Neural crest cell (in vitro differentiated cells): ENCODE measurements around the gene MARCHF5. TPM values are rescaled to one million over a fixed set of nuclear protein-coding genes. Genes with fewer than 3 reads are reported as not detected.
"Not testable (repeated sequence)": the region's sequence is repeated elsewhere in the genome, so short reads cannot be mapped to it uniquely, and the experiment has no call there.

Source experiments
- DNase-seq: peaks from one replicate; pipeline ENCODE4 v3.0.0; 2021; ENCODE audit warnings: low read depth, mixed read lengths, low spot score
- H3K27ac Mint-ChIP-seq: one replicate; pipeline ENCODE4 v1.8.0; 2021; ENCODE audit warnings: mild to moderate bottlenecking, mixed read lengths; ENCODE audit not compliant: unreplicated experiment
- H3K27me3 Mint-ChIP-seq: 2 replicates; pipeline ENCODE4 v1.8.0; 2021; ENCODE audit warnings: low read depth, mild to moderate bottlenecking, mixed read lengths
- H3K36me3 Mint-ChIP-seq: 2 replicates; pipeline ENCODE4 v1.8.0; 2021; ENCODE audit warnings: low read depth, mild to moderate bottlenecking, mixed read lengths
- H3K4me1 Mint-ChIP-seq: 2 replicates; pipeline ENCODE4 v1.8.0; 2021; ENCODE audit warnings: mixed read lengths
- H3K4me3 Mint-ChIP-seq: one replicate; pipeline ENCODE4 v1.8.0; 2021; ENCODE audit warnings: mild to moderate bottlenecking, mixed read lengths
- H3K9me3 Mint-ChIP-seq: 2 replicates; pipeline ENCODE4 v1.8.0; 2021; ENCODE audit warnings: mixed read lengths
- total RNA-seq: library from RNA; stranded (reverse); gene quantifications from 2 replicates; pipeline ENCODE4 v1.2.1, GENCODE V29; 2021
- TF ChIP-seq, protein P1 (sequence below): fragments of 200-600 bp; sonication (generic); conservative IDR thresholded peaks from 2 replicates; pipeline ENCODE4 v1.5.0; 2021; ENCODE audit warnings: antibody characterized with exemption, mild to moderate bottlenecking

MARCHF5 gene
- total RNA-seq, 1 donor from 2014 or later, result 56.2 TPM

DNA sequence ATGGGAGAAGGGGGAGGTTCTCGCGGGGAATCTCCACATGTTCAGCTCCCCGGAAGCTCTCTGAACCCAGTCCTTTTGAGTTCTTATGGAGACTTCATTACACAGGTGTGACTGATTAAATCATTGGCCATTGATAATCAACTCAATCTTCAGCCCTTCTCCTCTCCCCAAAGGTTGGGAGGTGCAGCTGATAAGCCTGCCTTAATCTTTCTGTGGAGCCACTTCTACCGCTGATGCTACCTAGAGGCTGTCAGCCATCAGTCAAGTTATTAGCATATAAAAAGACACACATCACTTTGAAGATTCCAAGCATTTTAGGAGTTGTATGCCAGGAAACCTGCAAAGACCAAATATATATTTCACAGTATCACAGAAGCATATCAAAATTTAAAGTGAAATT, 91.7 kb downstream of the MARCHF5 start:
- H3K36me3 Mint-ChIP-seq, result no peaks in the 10 kb centered on the region
- no peak for DNase-seq
- no peak overlapping the region for H3K27ac Mint-ChIP-seq

DNA sequence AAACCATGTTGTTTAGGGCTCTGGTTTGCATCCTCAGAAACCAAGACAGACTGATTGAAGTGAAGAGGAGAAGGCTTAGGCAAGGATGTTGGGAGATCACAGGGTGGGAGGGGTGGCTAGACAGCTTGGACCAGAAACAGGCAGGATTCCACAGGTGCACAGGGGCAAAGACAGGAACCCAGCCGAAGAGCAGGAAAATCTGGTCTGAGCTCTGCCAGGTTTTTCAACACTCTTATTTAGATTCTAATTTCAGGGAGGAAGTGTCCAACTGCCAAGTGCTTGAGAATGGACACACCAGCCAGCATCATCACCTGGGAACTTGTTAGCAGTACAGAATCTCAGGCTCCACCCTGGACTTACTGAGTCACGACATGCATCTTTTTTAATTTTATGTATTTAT, 93.8 kb downstream of the MARCHF5 start:
- Mint-ChIP-seq H3K27ac (no peak overlapping the region), H3K4me3 (no peak overlapping the region)

More for the DNA sequence above, 91.7 kb downstream of the MARCHF5 start:
- peaks cover 24% of the 10 kb centered on the region for H3K27me3 Mint-ChIP-seq
- TF ChIP-seq, protein P1, sequence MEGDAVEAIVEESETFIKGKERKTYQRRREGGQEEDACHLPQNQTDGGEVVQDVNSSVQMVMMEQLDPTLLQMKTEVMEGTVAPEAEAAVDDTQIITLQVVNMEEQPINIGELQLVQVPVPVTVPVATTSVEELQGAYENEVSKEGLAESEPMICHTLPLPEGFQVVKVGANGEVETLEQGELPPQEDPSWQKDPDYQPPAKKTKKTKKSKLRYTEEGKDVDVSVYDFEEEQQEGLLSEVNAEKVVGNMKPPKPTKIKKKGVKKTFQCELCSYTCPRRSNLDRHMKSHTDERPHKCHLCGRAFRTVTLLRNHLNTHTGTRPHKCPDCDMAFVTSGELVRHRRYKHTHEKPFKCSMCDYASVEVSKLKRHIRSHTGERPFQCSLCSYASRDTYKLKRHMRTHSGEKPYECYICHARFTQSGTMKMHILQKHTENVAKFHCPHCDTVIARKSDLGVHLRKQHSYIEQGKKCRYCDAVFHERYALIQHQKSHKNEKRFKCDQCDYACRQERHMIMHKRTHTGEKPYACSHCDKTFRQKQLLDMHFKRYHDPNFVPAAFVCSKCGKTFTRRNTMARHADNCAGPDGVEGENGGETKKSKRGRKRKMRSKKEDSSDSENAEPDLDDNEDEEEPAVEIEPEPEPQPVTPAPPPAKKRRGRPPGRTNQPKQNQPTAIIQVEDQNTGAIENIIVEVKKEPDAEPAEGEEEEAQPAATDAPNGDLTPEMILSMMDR, result no peak
- H3K9me3 Mint-ChIP-seq, result peaks cover 4% of the 10 kb centered on the region
- peaks cover 5% of the 10 kb centered on the region for H3K4me1 Mint-ChIP-seq
- no peak overlapping the region for H3K4me3 Mint-ChIP-seq

DNA sequence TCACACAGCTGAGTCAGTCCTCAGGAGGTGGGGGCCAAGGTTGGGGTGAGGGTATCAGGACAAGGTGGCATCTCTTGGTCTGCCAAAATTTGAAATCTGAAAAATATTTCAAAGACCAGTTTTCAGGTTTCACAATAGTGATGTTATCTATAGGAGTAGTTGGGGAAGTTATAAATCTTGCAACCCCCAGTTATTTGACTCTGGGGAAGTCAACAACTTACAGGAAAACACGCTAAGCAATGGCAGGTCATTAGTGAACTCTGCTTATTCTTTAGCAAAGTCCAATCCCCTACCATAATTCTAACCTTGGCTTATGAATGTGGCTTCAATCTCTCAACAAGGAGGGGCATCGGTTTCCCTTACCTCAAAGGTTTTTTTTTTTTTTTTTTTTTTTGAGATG, 94.9 kb downstream of the MARCHF5 start:
- Mint-ChIP-seq H3K27ac (no peak overlapping the region), H3K4me1 (peaks cover 5% of the 10 kb centered on the region), H3K27me3 (peaks cover 9% of the 10 kb centered on the region), H3K4me3 (no peak overlapping the region), H3K36me3 (no peaks in the 10 kb centered on the region), H3K9me3 (peaks cover 4% of the 10 kb centered on the region)
- TF ChIP-seq, protein P1, result no peak
- no peak for DNase-seq

More for the DNA sequence above, 93.8 kb downstream of the MARCHF5 start:
- peaks cover 5% of the 10 kb centered on the region for H3K4me1 Mint-ChIP-seq
- H3K9me3 Mint-ChIP-seq, result peaks cover 4% of the 10 kb centered on the region
- H3K36me3 Mint-ChIP-seq, result no peaks in the 10 kb centered on the region
- TF ChIP-seq, protein P1, result no peak
- no peak for DNase-seq
- H3K27me3 Mint-ChIP-seq, result peaks cover 16% of the 10 kb centered on the region

DNA sequence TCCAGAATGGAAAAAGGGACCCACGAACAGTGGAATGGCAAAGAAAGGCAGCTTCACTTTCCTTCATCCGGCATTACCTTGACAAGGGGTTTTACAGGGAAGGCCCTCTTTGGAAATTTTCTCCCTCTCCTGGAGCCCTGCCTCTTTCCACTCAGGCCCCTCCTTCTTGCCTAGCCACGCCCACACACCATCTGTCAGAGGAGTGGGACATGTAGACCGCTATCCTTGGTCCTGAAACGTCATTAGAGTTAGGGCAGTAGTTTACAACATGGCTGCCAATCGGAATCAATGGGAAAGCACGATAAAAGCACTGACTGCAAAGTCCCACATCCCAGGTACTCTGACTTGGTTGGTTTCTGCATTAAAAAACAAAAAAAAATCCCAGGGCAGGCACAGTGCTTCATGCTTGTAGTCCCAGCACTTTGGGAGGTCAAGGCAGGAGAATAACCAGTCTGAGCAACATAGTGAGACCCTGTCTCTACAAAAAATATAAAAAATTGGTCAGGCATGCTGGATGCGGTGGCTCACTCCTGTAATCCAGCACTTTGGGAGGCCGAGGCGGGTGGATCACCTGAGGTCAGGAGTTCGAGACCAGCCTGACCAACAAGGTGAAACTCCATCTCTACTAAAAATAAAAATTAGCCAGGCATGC, 96.4 kb downstream of the MARCHF5 start:
- Mint-ChIP-seq H3K27ac (no peak overlapping the region), H3K4me1 (peaks cover 5% of the 10 kb centered on the region), H3K4me3 (no peak overlapping the region), H3K9me3 (peaks cover 4% of the 10 kb centered on the region), H3K36me3 (no peaks in the 10 kb centered on the region), H3K27me3 (peaks cover 3% of the 10 kb centered on the region)
- peak; percentile 67 for DNase-seq
- TF ChIP-seq, protein P1, result no peak

DNA sequence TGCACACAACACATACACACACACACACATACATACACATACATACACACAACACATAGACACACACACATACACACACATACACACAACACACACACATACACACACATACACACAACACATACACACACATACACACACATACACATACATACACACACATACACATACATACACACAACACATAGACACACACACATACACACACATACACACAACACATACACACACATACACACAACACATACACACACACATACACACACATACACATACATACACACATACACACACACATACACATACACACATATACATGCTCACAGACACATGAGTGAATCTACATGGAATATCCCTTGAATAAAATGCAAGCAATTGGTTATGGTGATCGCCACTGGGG, 102.2 kb downstream of the MARCHF5 start:
- H3K4me1 Mint-ChIP-seq, DNase-seq, H3K27ac Mint-ChIP-seq, H3K4me3 Mint-ChIP-seq, H3K9me3 Mint-ChIP-seq, H3K27me3 Mint-ChIP-seq, H3K36me3 Mint-ChIP-seq: not testable (repeated sequence)

DNA sequence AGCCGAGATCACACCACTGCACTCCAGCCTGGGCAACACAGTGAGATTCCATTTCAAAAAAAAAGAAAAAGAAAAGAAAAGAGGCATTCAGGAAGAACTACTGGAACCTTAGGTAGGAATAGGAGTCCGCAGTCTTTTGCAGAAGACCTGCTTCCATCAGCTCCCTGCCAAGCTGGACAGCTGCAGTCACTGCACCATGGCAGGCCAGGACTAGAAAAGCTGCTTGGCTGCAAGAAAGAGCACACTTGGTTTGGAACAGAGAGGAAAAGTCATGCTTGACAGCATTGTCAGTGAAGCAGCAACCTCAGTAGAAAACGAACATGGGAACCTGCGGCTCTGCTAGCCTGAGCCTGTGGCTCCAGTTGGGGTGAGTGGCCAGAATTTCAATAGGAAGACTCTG, 104.3 kb downstream of the MARCHF5 start:
- H3K27me3 Mint-ChIP-seq, result no peaks in the 10 kb centered on the region
- DNase-seq, result no peak
- TF ChIP-seq, protein P1, result no peak
- no peak overlapping the region for H3K4me3 Mint-ChIP-seq
- peaks cover 5% of the 10 kb centered on the region for H3K4me1 Mint-ChIP-seq
- H3K36me3 Mint-ChIP-seq, result no peaks in the 10 kb centered on the region
- no peak overlapping the region for H3K27ac Mint-ChIP-seq
- peaks cover 8% of the 10 kb centered on the region for H3K9me3 Mint-ChIP-seq

DNA sequence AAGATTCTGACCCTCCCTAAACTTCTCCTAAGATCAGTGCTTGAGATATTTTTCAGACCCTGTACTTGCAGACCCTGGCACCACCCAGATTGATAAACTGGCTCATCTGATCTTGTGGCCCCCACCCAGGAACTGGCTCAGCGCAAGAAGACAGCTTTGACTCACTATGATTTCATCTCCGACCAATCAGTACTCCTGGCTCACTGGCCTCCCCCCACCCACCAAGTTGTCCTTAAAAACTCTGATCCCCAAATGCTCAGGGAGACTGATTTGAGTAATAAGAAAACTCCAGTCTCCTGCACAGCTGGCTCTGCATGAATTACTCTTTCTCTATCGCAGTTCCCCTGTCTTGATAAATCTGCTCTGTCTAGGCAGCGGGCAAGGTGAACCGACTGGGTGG, 111.3 kb downstream of the MARCHF5 start:
- DNase-seq, H3K27me3 Mint-ChIP-seq, H3K4me3 Mint-ChIP-seq, H3K27ac Mint-ChIP-seq, H3K36me3 Mint-ChIP-seq, H3K9me3 Mint-ChIP-seq, H3K4me1 Mint-ChIP-seq: not testable (repeated sequence)
